Upper lobe of right lung (tissue), 1 donor: ENCODE measurements around the gene ABCA3. TPM values are rescaled to one million over a fixed set of nuclear protein-coding genes. Genes with fewer than 3 reads are reported as not detected.

Experiments
- ATAC-seq: fragments of 200-7000 bp; cut with Tn5 transposase; one replicate; pipeline ENCODE4 v1.9.1; 2020; ENCODE audit warnings: mild to moderate bottlenecking, moderate library complexity
- DNase-seq: peaks from one replicate; pipeline ENCODE4 v3.0.0-alpha.2; 2020
- H3K27ac ChIP-seq: fragments of 200-600 bp; one replicate; pipeline ENCODE4 v1.8.0; 2022
- H3K27me3 ChIP-seq: fragments of 200-600 bp; one replicate; pipeline ENCODE4 v1.8.0; 2022; ENCODE audit warnings: mild to moderate bottlenecking
- H3K36me3 ChIP-seq: fragments of 200-600 bp; one replicate; pipeline ENCODE4 v1.8.0; 2022
- H3K4me1 ChIP-seq: fragments of 200-600 bp; one replicate; pipeline ENCODE4 v1.8.0; 2022
- H3K4me3 ChIP-seq: fragments of 200-600 bp; one replicate; pipeline ENCODE4 v1.8.0; 2022; ENCODE audit warnings: mild to moderate bottlenecking
- H3K9me3 ChIP-seq: fragments of 200-600 bp; one replicate; pipeline ENCODE4 v1.8.0; 2022
- CTCF ChIP-seq: fragments of 200-600 bp; IDR thresholded peaks from one replicate; pipeline ENCODE4 v1.8.0; 2022; ENCODE audit warnings: antibody characterized with exemption
- intact Hi-C: fragments of 100-400 bp; cut with DNase I; formaldehyde crosslinking; loops from one replicate; pipeline ENCODE4 v1.11.0; 2022
- total RNA-seq: library from RNA; stranded (reverse); fragmentation: NEBNext Ultra II Directional; extraction: Animal tissue kit (Norgen Biotek cat#: 25700); gene quantifications from one replicate; pipeline ENCODE4 v1.2.1, GENCODE V29; 2021
- donor health status: DM: no; HTN: yes; CAD: no; lungs with severe emphysema.

The ABCA3 gene
- total RNA-seq, 1 donor from 2014 or later = 598 TPM

- no peak overlapping the region for H3K27ac ChIP-seq
- ATAC-seq (no peak), DNase-seq (no peak)
- intact Hi-C loops = no loop called here
- H3K4me1 ChIP-seq = no peaks in the 10 kb centered on the region
- no peaks in the 10 kb centered on the region for H3K9me3 ChIP-seq
- no peak overlapping the region for H3K4me3 ChIP-seq
- H3K36me3 ChIP-seq = peaks cover 48% of the 10 kb centered on the region
- no peak for TF ChIP-seq CTCF
- no peaks in the 10 kb centered on the region for H3K27me3 ChIP-seq
Measured at GRCh38 chr16:2282262-2282661, 58.3 kb downstream of the ABCA3 start.

GRCh38 chr16:2280981-2281542 lies 59.5 kb downstream of the ABCA3 start:
- Histone ChIP-seq H3K27ac (no peak overlapping the region), H3K4me3 (no peak overlapping the region), H3K27me3 (no peaks in the 10 kb centered on the region), H3K36me3 (peaks cover 47% of the 10 kb centered on the region), H3K4me1 (no peaks in the 10 kb centered on the region), H3K9me3 (no peaks in the 10 kb centered on the region)
- intact Hi-C loops = no loop called here
- ATAC-seq (no peak), DNase-seq (no peak)
- no peak for TF ChIP-seq CTCF

- Histone ChIP-seq H3K4me3 (no peak overlapping the region), H3K27ac (no peak overlapping the region), H3K4me1 (no peaks in the 10 kb centered on the region), H3K27me3 (no peaks in the 10 kb centered on the region), H3K36me3 (peaks cover 41% of the 10 kb centered on the region), H3K9me3 (no peaks in the 10 kb centered on the region)
- no peak for TF ChIP-seq CTCF
- no peak for ATAC-seq
- intact Hi-C loops = no loop called here
- DNase-seq = no peak
Measured at GRCh38 chr16:2280461-2280860, 60.1 kb downstream of the ABCA3 start.

- DNase-seq (no peak), ATAC-seq (no peak)
- H3K9me3 ChIP-seq = no peaks in the 10 kb centered on the region
- H3K27ac ChIP-seq = no peak overlapping the region
- no peak for TF ChIP-seq CTCF
- no peaks in the 10 kb centered on the region for H3K4me1 ChIP-seq
- H3K4me3 ChIP-seq = no peak overlapping the region
- H3K27me3 ChIP-seq = no peaks in the 10 kb centered on the region
- intact Hi-C loops = no loop called here
- H3K36me3 ChIP-seq = peaks cover 37% of the 10 kb centered on the region
Measured at GRCh38 chr16:2278956-2279800, 61.4 kb downstream of the ABCA3 start.

GRCh38 chr16:2278272-2278608 lies 62.3 kb downstream of the ABCA3 start:
- no peak for TF ChIP-seq CTCF
- no peak overlapping the region for H3K27ac ChIP-seq
- H3K4me1 ChIP-seq = no peaks in the 10 kb centered on the region
- H3K27me3 ChIP-seq = no peaks in the 10 kb centered on the region
- peaks cover 37% of the 10 kb centered on the region for H3K36me3 ChIP-seq
- DNase-seq (no peak), ATAC-seq (no peak)
- intact Hi-C loops = no loop called here
- H3K9me3 ChIP-seq = no peaks in the 10 kb centered on the region
- no peak overlapping the region for H3K4me3 ChIP-seq
